Measurements from ENCODE around the gene DIS3L2. TPM values are rescaled to one million over a fixed set of nuclear protein-coding genes. Genes with fewer than 3 reads are reported as not detected.
"Not testable (repeated sequence)": the region's sequence is repeated elsewhere in the genome, so short reads cannot be mapped to it uniquely, and the experiment has no call there.

DIS3L2 gene
- total RNA-seq, 1 donor from 2014 or later = 17.0 TPM

DNA sequence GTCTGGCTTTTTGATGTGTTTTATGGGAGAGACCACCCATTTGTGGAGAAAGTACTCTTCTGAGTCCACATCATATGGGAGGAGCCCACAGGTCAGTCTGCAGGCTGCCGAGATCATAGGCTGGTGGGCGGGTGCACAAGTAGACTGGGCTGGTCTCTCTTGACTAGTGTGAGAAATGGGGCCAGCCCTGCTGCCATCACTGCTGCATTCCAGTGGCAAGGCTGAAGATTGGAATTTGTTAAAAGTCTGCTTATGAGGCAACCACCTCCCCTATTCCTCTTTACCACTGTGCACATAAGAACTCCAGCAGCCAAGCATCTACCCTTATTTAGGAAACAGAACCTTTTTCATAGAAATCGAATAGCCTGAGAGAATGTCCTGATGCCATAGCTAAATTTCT, 200.7 kb downstream of the DIS3L2 start:
- no peak overlapping the region for H3K4me3 ChIP-seq
- no peaks in the 10 kb centered on the region for H3K9me3 ChIP-seq (replicated peaks)
- intact Hi-C loops (cut with micrococcal nuclease) = no loop called here
- H3K27ac ChIP-seq (replicated peaks) = no peak overlapping the region
- H3K4me1 ChIP-seq = no peaks in the 10 kb centered on the region
- peaks cover 40% of the 10 kb centered on the region for H3K36me3 ChIP-seq
- H3K27me3 ChIP-seq (ENCODE audit: low read depth) = no peaks in the 10 kb centered on the region
- TF ChIP-seq, protein P1, sequence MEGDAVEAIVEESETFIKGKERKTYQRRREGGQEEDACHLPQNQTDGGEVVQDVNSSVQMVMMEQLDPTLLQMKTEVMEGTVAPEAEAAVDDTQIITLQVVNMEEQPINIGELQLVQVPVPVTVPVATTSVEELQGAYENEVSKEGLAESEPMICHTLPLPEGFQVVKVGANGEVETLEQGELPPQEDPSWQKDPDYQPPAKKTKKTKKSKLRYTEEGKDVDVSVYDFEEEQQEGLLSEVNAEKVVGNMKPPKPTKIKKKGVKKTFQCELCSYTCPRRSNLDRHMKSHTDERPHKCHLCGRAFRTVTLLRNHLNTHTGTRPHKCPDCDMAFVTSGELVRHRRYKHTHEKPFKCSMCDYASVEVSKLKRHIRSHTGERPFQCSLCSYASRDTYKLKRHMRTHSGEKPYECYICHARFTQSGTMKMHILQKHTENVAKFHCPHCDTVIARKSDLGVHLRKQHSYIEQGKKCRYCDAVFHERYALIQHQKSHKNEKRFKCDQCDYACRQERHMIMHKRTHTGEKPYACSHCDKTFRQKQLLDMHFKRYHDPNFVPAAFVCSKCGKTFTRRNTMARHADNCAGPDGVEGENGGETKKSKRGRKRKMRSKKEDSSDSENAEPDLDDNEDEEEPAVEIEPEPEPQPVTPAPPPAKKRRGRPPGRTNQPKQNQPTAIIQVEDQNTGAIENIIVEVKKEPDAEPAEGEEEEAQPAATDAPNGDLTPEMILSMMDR (IDR thresholded peaks at IDR 0.05; ENCODE audit: borderline replicate concordance) = no peak
- no peak for DNase-seq

DNA sequence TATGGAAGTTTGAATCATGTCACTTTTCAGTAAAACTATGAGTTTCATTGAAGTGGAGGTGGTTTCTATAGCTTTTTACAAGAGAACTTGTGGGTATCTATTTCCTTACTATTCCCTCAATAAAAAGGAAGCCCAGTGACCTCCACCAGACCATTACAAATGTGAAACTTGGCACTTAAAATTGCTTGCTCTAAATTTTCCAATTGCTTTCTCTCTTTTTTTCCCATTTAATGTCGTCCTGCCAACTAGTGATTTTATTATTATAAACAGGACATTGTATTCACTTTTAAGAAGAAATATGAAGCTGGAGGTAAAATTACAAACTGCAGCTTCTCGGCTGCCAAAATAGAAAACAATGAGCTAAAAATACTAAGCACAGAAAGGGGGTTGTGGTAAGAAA, 208.9 kb downstream of the DIS3L2 start:
- Histone ChIP-seq H3K4me1 (peaks cover 22% of the 10 kb centered on the region), H3K27me3 (ENCODE audit: low read depth) (no peaks in the 10 kb centered on the region), H3K9me3 (replicated peaks) (no peaks in the 10 kb centered on the region), H3K27ac (replicated peaks) (peak overlapping the region; percentile 38), H3K36me3 (peaks cover 3% of the 10 kb centered on the region), H3K4me3 (no peak overlapping the region)
- intact Hi-C loops (cut with micrococcal nuclease) = no loop called here
- TF ChIP-seq, protein P1 (IDR thresholded peaks at IDR 0.05; ENCODE audit: borderline replicate concordance) = no peak
- DNase-seq = no peak

GRCh38 chr2:232174662-232175061, 213.1 kb downstream of the DIS3L2 start:
- peaks cover 17% of the 10 kb centered on the region for H3K4me1 ChIP-seq
- no peak overlapping the region for H3K4me3 ChIP-seq
- no peaks in the 10 kb centered on the region for H3K9me3 ChIP-seq (replicated peaks)
- peak overlapping the region; percentile 42 for H3K27ac ChIP-seq (replicated peaks)
- peaks cover 8% of the 10 kb centered on the region for H3K36me3 ChIP-seq
- intact Hi-C loops (cut with micrococcal nuclease) = no loop called here
- no peaks in the 10 kb centered on the region for H3K27me3 ChIP-seq (ENCODE audit: low read depth)
- TF ChIP-seq, protein P1 (IDR thresholded peaks at IDR 0.05; ENCODE audit: borderline replicate concordance) = no peak
- DNase-seq = no peak

DNA sequence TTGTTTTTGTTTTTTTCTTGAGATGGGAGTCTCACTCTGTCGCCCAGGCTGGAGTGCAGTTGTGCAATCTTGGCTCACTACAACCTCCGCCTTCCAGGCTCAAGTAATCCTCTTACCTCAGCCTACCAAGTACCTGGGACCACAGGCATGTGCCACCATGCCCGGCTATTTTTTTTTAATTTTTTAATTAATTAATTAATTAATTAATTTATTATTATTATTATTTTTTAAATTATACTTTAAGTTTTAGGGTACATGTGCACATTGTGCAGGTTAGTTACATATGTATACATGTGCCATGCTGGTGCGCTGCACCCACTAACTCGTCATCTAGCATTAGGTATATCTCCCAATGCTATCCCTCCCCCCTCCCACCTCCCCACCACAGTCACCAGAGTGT, 215.1 kb downstream of the DIS3L2 start:
- DNase-seq; H3K9me3 ChIP-seq (replicated peaks); H3K36me3 ChIP-seq; H3K4me3 ChIP-seq; H3K27me3 ChIP-seq (ENCODE audit: low read depth); H3K4me1 ChIP-seq; H3K27ac ChIP-seq (replicated peaks); intact Hi-C loops (cut with micrococcal nuclease): not testable (repeated sequence)

GRCh38 chr2:232183279-232183678, 221.8 kb downstream of the DIS3L2 start:
- H3K4me1 ChIP-seq = no peaks in the 10 kb centered on the region
- H3K27me3 ChIP-seq (ENCODE audit: low read depth) = no peaks in the 10 kb centered on the region
- no peak overlapping the region for H3K27ac ChIP-seq (replicated peaks)
- TF ChIP-seq, protein P1 (IDR thresholded peaks at IDR 0.05; ENCODE audit: borderline replicate concordance) = no peak
- no peaks in the 10 kb centered on the region for H3K9me3 ChIP-seq (replicated peaks)
- H3K4me3 ChIP-seq = no peak overlapping the region
- no peaks in the 10 kb centered on the region for H3K36me3 ChIP-seq
- intact Hi-C loops (cut with micrococcal nuclease) = no loop called here
- DNase-seq = no peak

DNA sequence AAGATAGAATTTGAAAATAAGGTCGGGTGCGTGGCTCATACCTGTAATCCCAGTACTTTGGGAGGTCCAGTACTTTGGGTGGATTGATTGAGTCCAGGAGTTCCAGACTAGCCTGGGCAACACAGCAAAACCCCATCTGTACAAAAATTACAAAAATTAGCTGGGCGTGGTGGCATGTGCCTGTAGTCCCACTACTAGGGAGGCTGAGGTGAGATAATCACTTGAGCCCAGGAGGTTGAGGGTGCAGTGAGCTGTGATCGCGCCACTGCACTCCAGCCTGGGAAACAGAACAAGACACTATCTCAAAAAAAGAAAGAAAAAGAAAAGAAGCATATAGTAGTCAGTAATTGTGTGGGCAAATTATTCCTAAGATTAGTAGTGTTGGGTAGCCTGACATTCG, 222.8 kb downstream of the DIS3L2 start:
- no peak overlapping the region for H3K4me3 ChIP-seq
- H3K9me3 ChIP-seq (replicated peaks) = no peaks in the 10 kb centered on the region
- no peak overlapping the region for H3K27ac ChIP-seq (replicated peaks)
- intact Hi-C loops (cut with micrococcal nuclease) = no loop called here
- H3K27me3 ChIP-seq (ENCODE audit: low read depth) = no peaks in the 10 kb centered on the region
- TF ChIP-seq, protein P1 (IDR thresholded peaks at IDR 0.05; ENCODE audit: borderline replicate concordance) = no peak
- H3K36me3 ChIP-seq = no peaks in the 10 kb centered on the region
- no peak for DNase-seq
- H3K4me1 ChIP-seq = no peaks in the 10 kb centered on the region

All from left ventricle myocardium inferior (tissue), 1 donor.